HL-60 (cell line): ENCODE measurements around the gene TPI1.

Source experiments
- DNase-seq, 2 experiments: peaks; one replicate each; pipeline ENCODE4 v3.0.0-alpha.2; 2010 to 2020; ENCODE audit warnings: low read depth in 1 of 2, low spot score in 1 of 2
- H3K27ac ChIP-seq: fragments of 250-450 bp; sonication (Bioruptor Pico); replicated peaks from 2 replicates; pipeline ENCODE4 v1.5.1; 2020; ENCODE audit warnings: mild to moderate bottlenecking, moderate library complexity
- H3K27me3 ChIP-seq: fragments of 250-450 bp; sonication (Bioruptor Pico); 2 replicates; pipeline ENCODE4 v1.5.1; 2021; ENCODE audit warnings: mild to moderate bottlenecking, moderate library complexity; ENCODE audit not compliant: insufficient read depth, poor library complexity, severe bottlenecking
- H3K4me3 ChIP-seq: replicated peaks from 2 replicates; pipeline ENCODE4 v1.5.1; 2011; ENCODE audit warnings: mild to moderate bottlenecking, control low read depth, low read length; ENCODE audit not compliant: insufficient read depth
- CTCF ChIP-seq: IDR thresholded peaks from one replicate; pipeline ENCODE4 v1.5.1; 2011; ENCODE audit warnings: low read length, control low read depth, inconsistent platforms; ENCODE audit not compliant: insufficient read depth
- GABPA ChIP-seq: IDR thresholded peaks from 2 replicates; pipeline ENCODE4 v1.6.1; 2012; ENCODE audit warnings: low read depth
- POLR2AphosphoS5 ChIP-seq: IDR thresholded peaks from 2 replicates; pipeline ENCODE4 v1.6.1; 2012; ENCODE audit warnings: low read depth
- SPI1 ChIP-seq: IDR thresholded peaks from 2 replicates; pipeline ENCODE4 v1.6.1; 2012; ENCODE audit warnings: low read depth, mild to moderate bottlenecking, borderline replicate concordance
- long read RNA-seq: library from polyadenylated mRNA; unstranded; transcript quantifications from one replicate; pipeline ENCODE4 v2.0.0, GENCODE V29; 2020
- TF ChIP-seq, protein P1 (sequence below): IDR thresholded peaks from 2 replicates; pipeline ENCODE4 v1.6.1; 2012; ENCODE audit warnings: low read depth; ENCODE audit not compliant: insufficient replicate concordance

Gene TPI1
- long read RNA-seq, transcript TPI1-201 (7 exons, 1,763 nt), result major isoform, 2,405 of 2,457 reads
- long read RNA-seq, transcript TPI1-209 (7 exons, 1,587 nt), result minor isoform, 6 of 2,457 reads
- long read RNA-seq, partial matches to known transcripts, result 6 of 2,457 reads
- long read RNA-seq, other reads (novel, unspliced or antisense), result 37 of 2,457 reads

DNA sequence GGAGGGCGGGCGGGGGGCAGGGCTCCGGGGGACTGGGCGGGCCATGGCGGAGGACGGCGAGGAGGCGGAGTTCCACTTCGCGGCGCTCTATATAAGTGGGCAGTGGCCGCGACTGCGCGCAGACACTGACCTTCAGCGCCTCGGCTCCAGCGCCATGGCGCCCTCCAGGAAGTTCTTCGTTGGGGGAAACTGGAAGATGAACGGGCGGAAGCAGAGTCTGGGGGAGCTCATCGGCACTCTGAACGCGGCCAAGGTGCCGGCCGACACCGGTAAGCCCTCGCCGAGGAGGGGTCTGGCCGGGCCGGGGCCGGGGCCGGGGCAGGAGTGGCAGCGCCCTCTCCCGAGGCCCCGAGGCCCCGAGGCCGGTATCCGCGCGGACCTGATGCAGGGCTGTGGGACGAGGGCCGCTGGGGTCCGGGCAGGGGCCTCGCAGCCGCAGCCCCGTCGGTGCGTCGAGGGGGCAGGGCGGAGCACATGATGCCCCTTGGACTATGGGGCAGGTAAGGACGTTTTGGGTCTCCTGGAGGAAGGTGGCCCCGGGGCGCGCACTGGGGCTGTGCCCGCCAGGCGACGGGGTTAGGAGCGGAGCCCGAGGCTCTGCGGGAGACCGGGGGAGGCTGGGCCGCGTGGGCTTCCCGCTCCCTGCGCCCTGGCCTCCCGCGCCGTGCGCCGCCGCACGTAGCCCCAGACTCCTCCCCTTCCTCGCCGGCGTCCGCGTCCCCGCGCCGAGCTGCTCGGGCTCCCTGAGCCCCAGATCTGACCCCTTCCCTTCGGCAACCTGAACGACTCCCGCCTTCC is at the start of gene TPI1:
TSS of gene TPI1 (plus strand) at position 119 of the 798 bp plus-strand sequence. CDS start at position 155, 36 bp downstream.
- Histone ChIP-seq H3K4me3 (peak within 1 kb of the TSS; percentile 93), H3K27ac (peak within 1 kb of the TSS; percentile 92), H3K27me3 (no peaks in the 10 kb centered on the region)
- TF ChIP-seq POLR2AphosphoS5, result peak; percentile 97
- TF ChIP-seq, protein P1, sequence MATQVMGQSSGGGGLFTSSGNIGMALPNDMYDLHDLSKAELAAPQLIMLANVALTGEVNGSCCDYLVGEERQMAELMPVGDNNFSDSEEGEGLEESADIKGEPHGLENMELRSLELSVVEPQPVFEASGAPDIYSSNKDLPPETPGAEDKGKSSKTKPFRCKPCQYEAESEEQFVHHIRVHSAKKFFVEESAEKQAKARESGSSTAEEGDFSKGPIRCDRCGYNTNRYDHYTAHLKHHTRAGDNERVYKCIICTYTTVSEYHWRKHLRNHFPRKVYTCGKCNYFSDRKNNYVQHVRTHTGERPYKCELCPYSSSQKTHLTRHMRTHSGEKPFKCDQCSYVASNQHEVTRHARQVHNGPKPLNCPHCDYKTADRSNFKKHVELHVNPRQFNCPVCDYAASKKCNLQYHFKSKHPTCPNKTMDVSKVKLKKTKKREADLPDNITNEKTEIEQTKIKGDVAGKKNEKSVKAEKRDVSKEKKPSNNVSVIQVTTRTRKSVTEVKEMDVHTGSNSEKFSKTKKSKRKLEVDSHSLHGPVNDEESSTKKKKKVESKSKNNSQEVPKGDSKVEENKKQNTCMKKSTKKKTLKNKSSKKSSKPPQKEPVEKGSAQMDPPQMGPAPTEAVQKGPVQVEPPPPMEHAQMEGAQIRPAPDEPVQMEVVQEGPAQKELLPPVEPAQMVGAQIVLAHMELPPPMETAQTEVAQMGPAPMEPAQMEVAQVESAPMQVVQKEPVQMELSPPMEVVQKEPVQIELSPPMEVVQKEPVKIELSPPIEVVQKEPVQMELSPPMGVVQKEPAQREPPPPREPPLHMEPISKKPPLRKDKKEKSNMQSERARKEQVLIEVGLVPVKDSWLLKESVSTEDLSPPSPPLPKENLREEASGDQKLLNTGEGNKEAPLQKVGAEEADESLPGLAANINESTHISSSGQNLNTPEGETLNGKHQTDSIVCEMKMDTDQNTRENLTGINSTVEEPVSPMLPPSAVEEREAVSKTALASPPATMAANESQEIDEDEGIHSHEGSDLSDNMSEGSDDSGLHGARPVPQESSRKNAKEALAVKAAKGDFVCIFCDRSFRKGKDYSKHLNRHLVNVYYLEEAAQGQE, result peak; percentile 77
- no peak for TF ChIP-seq GABPA
- TF ChIP-seq SPI1, result 0 out of 2 replicates have a peak, but pooled peaks have one; percentile 0
- DNase-seq, result peak; percentile 79 to 82

GRCh38 chr12:6817662-6818157 is 49.6 kb upstream of the TPI1 start:
- Histone ChIP-seq H3K4me3 (no peak overlapping the region), H3K27me3 (peaks cover 7% of the 10 kb centered on the region), H3K27ac (no peak overlapping the region)
- no peak for DNase-seq
- TF ChIP-seq CTCF (no peak), SPI1 (no peak), GABPA (no peak), POLR2AphosphoS5 (no peak)
- TF ChIP-seq, protein P1, result no peak

DNA sequence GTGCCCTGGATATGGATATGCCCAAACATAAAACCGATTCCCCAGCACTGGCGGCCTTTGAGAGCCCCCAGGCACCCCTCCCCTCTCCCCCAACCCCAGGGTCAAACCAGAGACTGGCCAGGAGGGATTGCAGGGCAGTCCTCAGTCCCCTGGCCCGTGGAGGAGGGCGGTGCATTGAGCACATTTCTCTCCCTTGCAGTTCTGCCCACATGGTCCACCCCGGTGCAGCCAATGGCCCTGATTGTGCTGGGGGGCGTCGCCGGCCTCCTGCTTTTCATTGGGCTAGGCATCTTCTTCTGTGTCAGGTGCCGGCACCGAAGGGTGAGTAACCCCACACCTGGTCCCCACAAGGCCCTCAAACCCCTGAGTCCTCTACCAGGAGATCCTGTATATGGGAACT is 49.1 kb upstream of the TPI1 start:
- TF ChIP-seq CTCF (no peak), POLR2AphosphoS5 (no peak), SPI1 (no peak), GABPA (no peak)
- TF ChIP-seq, protein P1, result no peak
- no peak overlapping the region for H3K4me3 ChIP-seq
- no peak overlapping the region for H3K27ac ChIP-seq
- peaks cover 10% of the 10 kb centered on the region for H3K27me3 ChIP-seq
- DNase-seq, result no peak
